ENCODE data around the gene AKAP6. TPM values are rescaled to one million over a fixed set of nuclear protein-coding genes. Genes with fewer than 3 reads are reported as not detected.
"Not testable (repeated sequence)": the region's sequence is repeated elsewhere in the genome, so short reads cannot be mapped to it uniquely, and the experiment has no call there.

Gene AKAP6
- total RNA-seq, 2 experiments from 2014 or later = 2.0 to 2.4 TPM

DNA sequence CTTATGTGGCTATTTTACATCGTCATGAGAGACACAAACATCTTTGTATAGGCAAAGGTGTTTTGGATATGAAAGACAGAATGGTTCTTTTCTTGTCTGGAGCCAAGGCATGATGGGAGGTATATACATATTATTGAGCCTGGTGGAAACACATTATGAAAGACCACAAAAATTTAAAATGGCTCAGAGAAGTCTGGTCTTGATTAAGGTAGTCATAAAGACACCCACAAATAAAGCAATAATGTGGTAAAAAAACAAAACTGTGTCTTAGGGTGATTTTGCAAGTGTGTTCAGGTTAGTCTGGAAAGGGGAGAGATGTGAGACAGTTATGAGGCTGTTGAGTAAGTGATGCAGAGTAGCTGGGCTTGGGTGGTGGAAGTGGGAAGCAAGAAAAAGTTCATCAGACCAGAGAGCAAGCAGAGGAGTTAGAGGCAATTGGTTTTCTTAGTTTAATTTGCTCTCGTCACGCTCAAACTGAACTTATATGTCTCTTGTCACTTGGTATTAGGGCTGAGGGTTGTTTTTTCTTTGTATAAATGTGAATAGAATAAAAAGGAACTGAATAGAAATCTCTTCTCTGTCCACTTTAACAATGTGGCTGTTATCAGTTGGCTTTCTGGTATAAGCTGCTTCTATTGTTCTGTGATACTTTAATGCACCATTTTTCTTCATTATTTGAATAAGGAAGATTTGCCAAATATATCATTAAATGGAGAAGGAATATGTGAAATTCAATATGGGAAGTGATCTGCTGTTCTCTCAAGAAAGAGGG is 115.0 kb downstream of the AKAP6 start:
- Mint-ChIP-seq H3K9me3 (no peaks in the 10 kb centered on the region), H3K27ac (no peak overlapping the region), H3K4me3 (no peak overlapping the region), H3K4me1 (ENCODE audit: low read depth) (no peaks in the 10 kb centered on the region), H3K27me3 (ENCODE audit: low read depth) (no peaks in the 10 kb centered on the region), H3K36me3 (ENCODE audit: low read depth) (peaks cover 4% of the 10 kb centered on the region)
- CTCF ChIA-PET = interaction anchor here (0.7 kb wide), 1 partner anchor 304 kb away, joined by 3 read pairs; no protein-coding TSS in a partner anchor
- DNase-seq = no peak
- intact Hi-C loops (cut with micrococcal nuclease) = no loop called here

DNA sequence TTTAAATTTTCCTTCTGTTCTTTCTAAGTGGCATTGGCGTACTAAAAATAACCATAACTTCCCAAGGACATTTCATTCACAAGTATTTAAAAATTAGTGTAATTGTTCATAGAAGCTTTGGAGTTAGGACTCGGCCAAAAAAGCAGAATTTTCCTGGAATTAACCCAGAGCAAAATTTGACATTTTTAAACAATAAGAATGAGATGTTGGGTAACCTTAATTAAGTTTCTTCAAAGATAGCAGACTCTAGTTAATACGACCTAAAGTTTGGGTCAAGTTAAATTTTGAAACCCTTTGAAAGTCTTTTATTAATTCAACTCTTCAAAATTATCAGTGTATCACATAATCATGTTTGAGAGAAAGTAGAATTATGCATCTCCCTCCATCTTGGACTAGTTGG is 118.3 kb downstream of the AKAP6 start:
- Mint-ChIP-seq H3K36me3 (ENCODE audit: low read depth) (no peaks in the 10 kb centered on the region), H3K9me3 (no peaks in the 10 kb centered on the region), H3K27me3 (ENCODE audit: low read depth) (no peaks in the 10 kb centered on the region), H3K27ac (no peak overlapping the region), H3K4me1 (ENCODE audit: low read depth) (no peaks in the 10 kb centered on the region), H3K4me3 (no peak overlapping the region)
- CTCF ChIA-PET = interaction anchor here (0.5 kb wide), 1 partner anchor 28 kb away, joined by 6 read pairs; no protein-coding TSS in a partner anchor
- intact Hi-C loops (cut with micrococcal nuclease) = no loop called here
- no peak for DNase-seq

DNA sequence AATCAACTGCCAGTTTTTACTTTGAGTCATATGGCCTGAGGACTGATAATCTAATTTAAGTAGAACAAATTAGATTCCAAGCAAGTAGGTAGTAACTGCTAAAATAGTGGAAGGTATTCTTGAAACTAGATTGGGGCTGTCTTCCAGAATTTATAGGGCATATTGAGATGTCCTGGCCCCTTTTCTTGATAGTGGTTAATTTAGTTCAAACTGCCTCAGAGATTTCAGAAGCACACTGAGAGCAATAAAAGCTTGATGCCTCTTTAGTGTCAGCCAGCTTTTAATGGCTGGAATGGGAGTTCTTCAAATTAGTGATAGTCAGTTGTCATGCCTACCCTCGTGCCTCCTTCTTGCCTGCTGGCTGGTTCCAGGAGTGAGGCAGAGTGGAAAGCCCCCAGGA is 120.5 kb downstream of the AKAP6 start:
- CTCF ChIA-PET = interaction anchor here (0.6 to 0.7 kb wide), 2 partner anchors 28 to 51 kb away, joined by 3 to 4 read pairs; no protein-coding TSS in a partner anchor
- no peak overlapping the region for H3K27ac Mint-ChIP-seq
- H3K27me3 Mint-ChIP-seq (ENCODE audit: low read depth) = no peaks in the 10 kb centered on the region
- no peak overlapping the region for H3K4me3 Mint-ChIP-seq
- H3K9me3 Mint-ChIP-seq = no peaks in the 10 kb centered on the region
- intact Hi-C loops (cut with micrococcal nuclease) = no loop called here
- DNase-seq = no peak
- no peaks in the 10 kb centered on the region for H3K4me1 Mint-ChIP-seq (ENCODE audit: low read depth)
- H3K36me3 Mint-ChIP-seq (ENCODE audit: low read depth) = no peaks in the 10 kb centered on the region

GRCh38 chr14:32450919-32451675 is 122.0 kb downstream of the AKAP6 start:
- Mint-ChIP-seq H3K27ac (no peak overlapping the region), H3K9me3 (no peaks in the 10 kb centered on the region), H3K27me3 (ENCODE audit: low read depth) (no peaks in the 10 kb centered on the region), H3K4me1 (ENCODE audit: low read depth) (no peaks in the 10 kb centered on the region), H3K4me3 (no peak overlapping the region), H3K36me3 (ENCODE audit: low read depth) (no peaks in the 10 kb centered on the region)
- CTCF ChIA-PET = no interaction called here
- DNase-seq = no peak
- intact Hi-C loops (cut with micrococcal nuclease) = no loop called here

GRCh38 chr14:32453857-32454810 is 125.0 kb downstream of the AKAP6 start:
- CTCF ChIA-PET = interaction anchor here (0.5 kb wide), 1 partner anchor 15 kb away, joined by 3 read pairs; no protein-coding TSS in a partner anchor
- Mint-ChIP-seq H3K27me3 (ENCODE audit: low read depth) (no peaks in the 10 kb centered on the region), H3K9me3 (no peaks in the 10 kb centered on the region), H3K4me1 (ENCODE audit: low read depth) (no peaks in the 10 kb centered on the region), H3K36me3 (ENCODE audit: low read depth) (no peaks in the 10 kb centered on the region), H3K27ac (no peak overlapping the region), H3K4me3 (no peak overlapping the region)
- intact Hi-C loops (cut with micrococcal nuclease) = no loop called here
- DNase-seq = no peak

DNA sequence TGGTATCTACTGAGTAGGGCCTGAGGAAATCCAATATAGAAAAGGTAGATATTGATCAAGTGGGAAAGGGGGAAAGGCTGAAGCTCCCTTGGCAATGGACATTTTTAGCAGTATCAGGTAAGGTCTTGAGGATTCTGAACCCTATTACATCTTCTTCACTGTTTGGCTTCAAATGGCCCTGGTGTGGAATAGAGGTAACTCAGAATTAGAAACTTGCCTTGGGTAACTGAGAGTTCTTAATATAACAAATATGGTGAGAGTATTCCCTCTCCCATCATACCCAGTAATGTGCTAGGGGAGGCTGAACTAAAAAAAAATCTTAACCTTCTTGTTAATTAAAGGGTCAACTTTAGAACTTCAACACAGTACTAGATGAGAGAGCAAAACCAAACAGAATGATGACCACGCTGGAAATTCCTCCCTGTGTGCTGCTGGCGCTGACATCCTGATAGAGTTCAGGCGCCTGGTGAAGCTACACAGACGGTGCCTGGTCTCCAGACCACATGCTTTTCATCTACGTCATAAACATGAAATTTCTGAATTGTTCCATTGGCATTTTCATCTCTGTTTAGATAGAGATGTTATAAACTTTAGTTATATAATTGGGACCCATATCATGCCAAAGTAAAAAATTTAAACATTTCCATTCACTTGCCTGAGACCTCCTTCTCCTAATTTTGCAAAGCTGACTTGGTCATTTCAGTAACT is 128.3 kb downstream of the AKAP6 start:
- Mint-ChIP-seq H3K4me1 (ENCODE audit: low read depth) (no peaks in the 10 kb centered on the region), H3K4me3 (no peak overlapping the region), H3K36me3 (ENCODE audit: low read depth) (peaks cover 6% of the 10 kb centered on the region), H3K9me3 (peaks cover 8% of the 10 kb centered on the region), H3K27ac (no peak overlapping the region), H3K27me3 (ENCODE audit: low read depth) (peaks cover 3% of the 10 kb centered on the region)
- no peak for DNase-seq
- intact Hi-C loops (cut with micrococcal nuclease) = no loop called here
- CTCF ChIA-PET = no interaction called here

DNA sequence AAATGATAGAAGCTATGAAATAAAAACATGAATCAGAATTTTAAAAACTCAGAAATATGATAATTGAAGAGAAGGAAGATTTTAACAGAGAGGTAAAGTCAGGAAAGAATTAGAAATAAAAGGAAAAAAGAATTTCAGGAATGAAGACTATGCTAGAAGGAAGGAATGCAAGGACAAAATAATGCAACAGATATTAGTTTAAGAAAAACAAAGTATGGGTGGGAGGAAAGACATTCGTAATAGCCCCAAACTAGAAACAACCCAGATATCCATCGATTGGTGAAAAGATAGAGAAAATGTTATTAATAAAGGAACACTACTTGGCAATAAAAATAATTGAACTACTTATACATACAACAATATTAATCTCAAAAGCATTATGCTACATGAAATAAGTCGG is 129.6 kb downstream of the AKAP6 start:
- Mint-ChIP-seq H3K27me3 (ENCODE audit: low read depth) (peaks cover 5% of the 10 kb centered on the region), H3K4me1 (ENCODE audit: low read depth) (no peaks in the 10 kb centered on the region), H3K36me3 (ENCODE audit: low read depth) (peaks cover 6% of the 10 kb centered on the region), H3K4me3 (no peak overlapping the region), H3K27ac (no peak overlapping the region), H3K9me3 (peaks cover 21% of the 10 kb centered on the region)
- DNase-seq = no peak
- intact Hi-C loops (cut with micrococcal nuclease) = no loop called here
- CTCF ChIA-PET = no interaction called here

GRCh38 chr14:32460267-32460666 is 131.2 kb downstream of the AKAP6 start:
- H3K9me3 Mint-ChIP-seq = peaks cover 29% of the 10 kb centered on the region
- intact Hi-C loops (cut with micrococcal nuclease) = no loop called here
- peaks cover 6% of the 10 kb centered on the region for H3K36me3 Mint-ChIP-seq (ENCODE audit: low read depth)
- no peaks in the 10 kb centered on the region for H3K4me1 Mint-ChIP-seq (ENCODE audit: low read depth)
- peaks cover 7% of the 10 kb centered on the region for H3K27me3 Mint-ChIP-seq (ENCODE audit: low read depth)
- no peak overlapping the region for H3K27ac Mint-ChIP-seq
- H3K4me3 Mint-ChIP-seq = no peak overlapping the region
- CTCF ChIA-PET = no interaction called here
- DNase-seq = no peak

- DNase-seq; H3K27me3 Mint-ChIP-seq (ENCODE audit: low read depth); CTCF ChIA-PET; H3K36me3 Mint-ChIP-seq (ENCODE audit: low read depth); H3K4me1 Mint-ChIP-seq (ENCODE audit: low read depth); intact Hi-C loops (cut with micrococcal nuclease); H3K27ac Mint-ChIP-seq; H3K4me3 Mint-ChIP-seq: not testable (repeated sequence)
- H3K9me3 Mint-ChIP-seq = peaks cover 33% of the 10 kb centered on the region
These were observed 133.5 kb downstream of the AKAP6 start for GRCh38 chr14:32462553-32462952.

- Mint-ChIP-seq H3K9me3 (peaks cover 10% of the 10 kb centered on the region), H3K36me3 (ENCODE audit: low read depth) (no peaks in the 10 kb centered on the region), H3K4me3 (no peak overlapping the region), H3K4me1 (ENCODE audit: low read depth) (no peaks in the 10 kb centered on the region), H3K27ac (no peak overlapping the region), H3K27me3 (ENCODE audit: low read depth) (no peaks in the 10 kb centered on the region)
- no peak for DNase-seq
- intact Hi-C loops (cut with micrococcal nuclease) = loop anchor here (1.0 to 5.0 kb wide), 4 partner anchors 93 to 542 kb away; no protein-coding TSS in a partner anchor
- CTCF ChIA-PET = interaction anchor here (0.6 to 1.1 kb wide), 6 partner anchors 16 to 543 kb away, joined by 3 to 5 read pairs (median 4); no protein-coding TSS in a partner anchor
These were observed 139.9 kb downstream of the AKAP6 start for GRCh38 chr14:32468955-32469354.

DNA sequence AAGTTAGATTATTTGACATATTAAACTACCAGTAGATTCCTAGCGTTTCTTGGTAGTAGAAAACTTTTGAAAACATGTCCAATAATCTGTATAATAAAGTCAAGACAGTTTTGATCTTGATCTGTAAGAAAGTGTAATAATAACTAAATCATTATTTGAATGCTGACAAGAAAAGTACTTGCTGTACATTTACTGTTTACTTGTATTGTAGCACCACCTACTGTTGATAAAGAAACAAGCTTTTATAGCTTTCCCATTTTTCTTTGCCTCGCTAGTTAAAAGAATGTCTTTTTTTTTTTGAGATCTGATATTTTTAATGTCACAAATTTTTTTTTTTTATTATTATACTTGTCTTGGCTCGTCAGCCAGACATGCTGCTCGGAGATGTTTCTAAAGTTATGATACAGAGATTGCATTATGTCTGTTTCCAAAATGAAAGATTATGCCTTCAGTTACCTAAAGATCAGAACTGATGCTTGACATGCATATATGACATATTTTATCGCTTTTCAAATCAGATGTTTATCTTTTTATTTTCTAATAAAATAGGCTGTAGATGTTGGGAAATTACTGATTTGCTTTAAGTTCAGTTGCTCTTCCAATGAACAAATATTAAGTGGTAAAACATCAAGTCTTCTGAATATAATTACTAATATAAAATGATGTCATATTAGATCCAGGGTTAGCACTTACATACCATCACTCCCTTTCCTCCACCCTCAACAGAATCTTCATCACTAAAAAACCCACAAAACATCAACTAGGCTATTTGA is 140.5 kb downstream of the AKAP6 start:
- Mint-ChIP-seq H3K27ac (no peak overlapping the region), H3K4me3 (no peak overlapping the region), H3K4me1 (ENCODE audit: low read depth) (no peaks in the 10 kb centered on the region), H3K36me3 (ENCODE audit: low read depth) (no peaks in the 10 kb centered on the region), H3K27me3 (ENCODE audit: low read depth) (no peaks in the 10 kb centered on the region), H3K9me3 (peaks cover 8% of the 10 kb centered on the region)
- DNase-seq = no peak
- CTCF ChIA-PET = interaction anchor here (0.6 to 1.1 kb wide), 7 partner anchors 16 to 543 kb away, joined by 3 to 5 read pairs (median 3); no protein-coding TSS in a partner anchor
- intact Hi-C loops (cut with micrococcal nuclease) = loop anchor here (1.0 to 5.0 kb wide), 4 partner anchors 93 to 543 kb away; no protein-coding TSS in a partner anchor
